ENCODE measurements around the gene MMEL1.

The MMEL1 gene

DNA sequence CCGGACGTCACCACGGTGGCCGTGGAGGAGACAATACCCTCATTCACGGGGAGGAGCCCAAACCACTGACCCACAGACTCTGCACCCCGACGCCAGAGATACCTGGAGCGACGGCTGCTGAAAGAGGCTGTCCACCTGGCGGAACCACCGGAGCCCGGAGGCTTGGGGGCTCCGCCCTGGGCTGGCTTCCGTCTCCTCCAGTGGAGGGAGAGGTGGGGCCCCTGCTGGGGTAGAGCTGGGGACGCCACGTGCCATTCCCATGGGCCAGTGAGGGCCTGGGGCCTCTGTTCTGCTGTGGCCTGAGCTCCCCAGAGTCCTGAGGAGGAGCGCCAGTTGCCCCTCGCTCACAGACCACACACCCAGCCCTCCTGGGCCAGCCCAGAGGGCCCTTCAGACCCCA is 69.6 kb downstream of the MMEL1 start:
- H3K9me3 Mint-ChIP-seq = no peaks in the 10 kb centered on the region
- DNase-seq (ENCODE audit: low spot score in 2 of 2) (no peak), ATAC-seq (replicated peaks; ENCODE audit: extremely low read depth, poor library complexity, severe bottlenecking) (no peak)
- H3K27ac Mint-ChIP-seq (ENCODE audit: low read depth) = no peak overlapping the region
- no peak overlapping the region for H3K4me3 Mint-ChIP-seq
- H3K27me3 Mint-ChIP-seq = no peaks in the 10 kb centered on the region
- H3K36me3 Mint-ChIP-seq (ENCODE audit: insufficient read depth) = peaks cover 9% of the 10 kb centered on the region
- H3K4me1 Mint-ChIP-seq = peaks cover 7% of the 10 kb centered on the region

DNA sequence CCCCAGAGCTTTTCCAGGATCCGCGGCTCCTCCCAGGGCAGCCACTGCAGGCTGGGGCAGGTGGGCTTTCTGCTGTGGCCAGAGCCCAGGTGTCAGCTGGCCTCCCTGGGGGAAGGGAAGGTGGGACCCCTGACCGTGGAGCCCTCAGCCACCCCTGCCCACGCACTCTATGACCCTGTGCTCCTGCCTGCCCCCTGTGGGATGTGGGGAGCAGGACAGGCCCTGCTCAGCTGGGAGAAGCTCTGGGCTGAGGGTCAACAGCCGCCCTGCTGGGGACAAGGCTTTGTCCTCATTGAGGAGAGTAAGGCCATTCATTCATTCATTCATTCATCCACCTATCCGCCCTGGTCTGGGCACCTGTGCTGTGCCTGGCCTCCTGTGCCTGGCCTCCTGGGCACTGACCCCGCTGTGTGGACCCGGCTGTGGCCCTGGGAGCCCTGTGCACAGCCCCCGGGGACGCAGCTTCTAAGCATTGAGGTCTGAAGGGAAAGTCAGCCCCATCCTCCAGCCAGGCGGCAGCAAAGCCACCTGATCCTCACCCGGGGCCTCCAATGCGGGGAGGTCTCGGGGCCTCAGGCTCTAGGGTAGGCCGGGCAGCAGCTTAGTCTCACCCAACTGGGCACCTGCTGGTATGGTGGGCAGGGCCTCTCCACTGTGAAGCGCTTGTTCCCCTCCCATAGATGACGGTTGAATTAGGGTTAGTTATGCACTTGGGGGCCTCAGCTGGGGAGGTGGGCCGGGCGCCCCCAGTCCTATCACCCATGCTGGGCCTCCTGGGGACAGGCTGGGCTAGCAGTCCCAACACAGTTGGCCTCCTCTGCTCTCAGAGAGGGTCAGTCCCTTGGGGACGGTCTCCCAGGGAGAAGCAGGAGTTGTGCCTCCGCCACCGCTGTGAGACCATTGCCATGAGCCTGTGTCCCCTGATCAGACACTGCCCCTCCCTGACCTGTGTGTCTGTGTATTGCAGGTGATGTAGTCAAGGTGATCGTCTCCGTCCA is 70.6 kb downstream of the MMEL1 start:
- ATAC-seq (replicated peaks; ENCODE audit: extremely low read depth, poor library complexity, severe bottlenecking) = no peak
- Mint-ChIP-seq H3K27ac (ENCODE audit: low read depth) (no peak overlapping the region), H3K9me3 (no peaks in the 10 kb centered on the region)

DNA sequence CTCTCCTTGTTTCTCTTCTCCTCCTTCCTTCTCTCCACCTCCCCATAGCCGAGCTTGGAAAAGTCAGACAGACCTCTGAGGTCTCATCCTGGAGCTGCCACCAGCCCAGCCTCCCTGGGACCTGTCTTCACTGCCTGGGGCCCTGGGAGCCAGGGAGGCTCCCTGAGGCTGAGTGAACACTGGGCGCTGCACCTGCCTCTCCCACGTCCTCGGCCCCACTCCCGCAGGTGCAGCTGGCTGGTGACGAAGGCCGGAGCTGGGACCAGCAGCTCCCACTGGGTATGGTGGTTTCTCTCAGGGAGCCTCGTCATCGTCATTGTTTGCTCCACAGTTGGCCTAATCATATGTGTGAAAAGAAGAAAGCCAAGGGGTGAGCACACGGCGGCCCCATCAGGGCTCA is 71.4 kb downstream of the MMEL1 start:
- H3K27ac Mint-ChIP-seq (ENCODE audit: low read depth) = peak overlapping the region; percentile 5
- no peak for DNase-seq (ENCODE audit: low spot score in 2 of 2)
- peaks cover 11% of the 10 kb centered on the region for H3K36me3 Mint-ChIP-seq (ENCODE audit: insufficient read depth)
- no peak for ATAC-seq (replicated peaks; ENCODE audit: extremely low read depth, poor library complexity, severe bottlenecking)
- no peaks in the 10 kb centered on the region for H3K27me3 Mint-ChIP-seq
- H3K9me3 Mint-ChIP-seq = no peaks in the 10 kb centered on the region
- H3K4me1 Mint-ChIP-seq = peaks cover 24% of the 10 kb centered on the region
- H3K4me3 Mint-ChIP-seq = no peak overlapping the region

More for the DNA sequence above, 70.6 kb downstream of the MMEL1 start:
- peaks cover 17% of the 10 kb centered on the region for H3K4me1 Mint-ChIP-seq
- no peak for DNase-seq (ENCODE audit: low spot score in 2 of 2)
- no peak overlapping the region for H3K4me3 Mint-ChIP-seq
- H3K36me3 Mint-ChIP-seq (ENCODE audit: insufficient read depth) = peaks cover 9% of the 10 kb centered on the region
- no peaks in the 10 kb centered on the region for H3K27me3 Mint-ChIP-seq

DNA sequence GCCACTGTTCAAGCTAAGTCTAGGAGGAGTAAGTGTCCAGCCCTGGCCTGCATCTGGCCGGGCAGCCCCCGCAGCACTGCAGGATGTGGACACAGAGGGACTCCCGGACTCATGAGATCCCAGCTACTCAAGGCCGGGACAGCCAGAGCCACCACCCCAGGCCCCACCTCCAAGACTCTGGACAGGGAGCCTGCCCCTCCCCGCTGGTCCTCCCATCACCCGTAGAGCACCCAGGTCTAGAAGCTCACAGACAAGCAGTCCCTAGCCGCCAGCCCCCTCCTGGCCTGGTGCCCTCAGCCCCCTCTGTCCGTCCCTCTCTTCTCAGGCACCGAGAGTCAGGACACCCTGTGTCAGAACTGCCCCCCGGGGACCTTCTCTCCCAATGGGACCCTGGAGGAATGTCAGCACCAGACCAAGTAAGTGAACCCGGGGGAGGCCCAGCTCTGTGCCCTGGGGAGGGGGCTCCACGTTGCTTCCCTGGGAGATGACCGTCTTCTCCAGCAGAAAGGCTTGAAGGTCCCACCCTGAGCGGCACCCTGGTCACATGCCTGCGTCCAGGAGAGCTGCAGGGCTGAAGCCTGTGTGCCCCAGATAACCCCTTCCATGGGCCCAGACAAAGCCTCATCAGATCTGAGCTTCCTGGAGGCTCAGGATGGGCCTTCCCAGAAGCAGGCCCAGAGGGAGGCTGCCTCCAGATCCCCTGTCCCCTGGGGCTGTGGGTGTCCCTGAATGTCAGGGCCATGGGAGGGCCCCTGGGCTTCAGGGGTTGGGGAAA is 72.3 kb downstream of the MMEL1 start:
- H3K4me1 Mint-ChIP-seq = peaks cover 34% of the 10 kb centered on the region
- no peaks in the 10 kb centered on the region for H3K9me3 Mint-ChIP-seq
- peak overlapping the region; percentile 19 for H3K27ac Mint-ChIP-seq (ENCODE audit: low read depth)
- no peaks in the 10 kb centered on the region for H3K27me3 Mint-ChIP-seq
- no peak overlapping the region for H3K4me3 Mint-ChIP-seq
- DNase-seq (ENCODE audit: low spot score in 2 of 2) = no peak
- ATAC-seq (replicated peaks; ENCODE audit: extremely low read depth, poor library complexity, severe bottlenecking) = no peak
- peaks cover 16% of the 10 kb centered on the region for H3K36me3 Mint-ChIP-seq (ENCODE audit: insufficient read depth)

DNA sequence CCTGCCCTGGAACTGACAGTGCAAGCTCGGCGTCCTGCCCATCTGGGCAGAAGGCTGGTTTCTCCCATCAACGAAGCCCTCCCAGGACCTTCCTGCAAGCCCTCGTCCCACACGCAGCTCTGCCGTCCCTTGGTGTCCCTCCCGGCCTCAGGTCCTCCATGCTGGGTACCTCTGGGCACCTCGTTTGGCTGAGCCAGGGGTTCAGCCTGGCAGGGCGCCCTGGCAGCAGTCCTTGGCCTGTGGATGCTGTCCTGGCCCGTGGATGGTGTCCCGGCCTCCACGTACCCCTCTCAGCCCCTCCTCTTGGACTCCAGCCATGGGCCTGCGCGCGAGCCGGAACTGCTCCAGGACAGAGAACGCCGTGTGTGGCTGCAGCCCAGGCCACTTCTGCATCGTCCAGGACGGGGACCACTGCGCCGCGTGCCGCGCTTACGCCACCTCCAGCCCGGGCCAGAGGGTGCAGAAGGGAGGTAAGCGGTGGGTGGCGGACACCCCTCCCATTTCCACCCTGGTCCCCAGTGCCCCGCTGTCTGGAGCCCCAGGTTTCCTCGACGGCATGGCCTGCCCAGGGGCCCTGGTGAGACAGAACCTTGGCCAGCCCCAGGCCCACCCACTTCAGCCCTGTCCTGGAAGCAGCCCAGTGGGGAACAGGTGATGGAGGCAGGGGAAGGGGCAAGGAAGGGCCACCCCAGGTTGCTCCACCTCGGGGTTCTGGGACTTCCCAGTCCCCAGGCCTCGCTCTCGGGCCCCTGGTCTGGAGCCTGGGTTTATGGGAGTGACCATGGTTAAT is 73.1 kb downstream of the MMEL1 start:
- peaks cover 41% of the 10 kb centered on the region for H3K4me1 Mint-ChIP-seq
- ATAC-seq (replicated peaks; ENCODE audit: extremely low read depth, poor library complexity, severe bottlenecking) = no peak
- peaks cover 16% of the 10 kb centered on the region for H3K36me3 Mint-ChIP-seq (ENCODE audit: insufficient read depth)

DNA sequence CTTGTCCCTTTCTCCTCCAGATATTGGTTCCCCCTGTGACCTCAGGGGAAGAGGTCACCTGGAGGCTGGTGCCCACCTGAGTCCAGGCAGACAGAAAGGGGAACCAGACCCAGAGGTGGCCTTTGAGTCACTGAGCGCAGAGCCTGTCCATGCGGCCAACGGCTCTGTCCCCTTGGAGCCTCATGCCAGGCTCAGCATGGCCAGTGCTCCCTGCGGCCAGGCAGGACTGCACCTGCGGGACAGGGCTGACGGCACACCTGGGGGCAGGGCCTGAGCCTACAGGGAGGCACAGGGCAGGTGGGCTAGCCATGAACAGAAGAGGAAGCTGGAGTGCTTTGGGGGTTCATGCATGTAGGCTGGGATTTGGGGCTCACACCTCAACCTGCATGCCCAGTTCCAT is 74.0 kb downstream of the MMEL1 start:
- ATAC-seq (replicated peaks; ENCODE audit: extremely low read depth, poor library complexity, severe bottlenecking) (no peak), DNase-seq (ENCODE audit: low spot score in 2 of 2) (no peak)
- H3K36me3 Mint-ChIP-seq (ENCODE audit: insufficient read depth) = peaks cover 16% of the 10 kb centered on the region
- no peaks in the 10 kb centered on the region for H3K9me3 Mint-ChIP-seq
- H3K4me1 Mint-ChIP-seq = peaks cover 49% of the 10 kb centered on the region
- H3K27me3 Mint-ChIP-seq = no peaks in the 10 kb centered on the region
- H3K4me3 Mint-ChIP-seq = peak overlapping the region; percentile 93
- peak overlapping the region; percentile 95 for H3K27ac Mint-ChIP-seq (ENCODE audit: low read depth)

More for the DNA sequence above, 73.1 kb downstream of the MMEL1 start:
- no peak for DNase-seq (ENCODE audit: low spot score in 2 of 2)
- no peaks in the 10 kb centered on the region for H3K9me3 Mint-ChIP-seq
- no peak overlapping the region for H3K27ac Mint-ChIP-seq (ENCODE audit: low read depth)
- H3K27me3 Mint-ChIP-seq = no peaks in the 10 kb centered on the region
- no peak overlapping the region for H3K4me3 Mint-ChIP-seq

DNA sequence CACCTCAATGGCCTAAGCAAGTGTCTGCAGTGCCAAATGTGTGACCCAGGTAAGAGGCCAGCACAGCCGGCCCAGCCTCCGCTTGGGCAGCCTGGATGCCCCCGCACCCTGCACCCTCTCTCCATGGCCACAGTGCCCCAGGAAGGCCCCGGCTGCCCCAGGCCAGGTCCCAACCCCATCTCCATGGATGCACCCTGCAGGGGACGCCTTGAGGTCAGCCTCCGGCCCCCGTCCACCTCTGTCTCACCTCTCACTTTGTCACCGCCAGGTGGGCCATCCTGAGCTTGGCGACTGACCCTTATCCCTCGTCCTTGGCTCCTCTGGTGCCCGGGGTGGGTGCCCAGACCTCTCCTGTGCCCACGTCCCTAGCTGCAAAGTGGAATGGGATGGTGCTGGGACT is 74.4 kb downstream of the MMEL1 start:
- Mint-ChIP-seq H3K4me3 (peak overlapping the region; percentile 93), H3K9me3 (no peaks in the 10 kb centered on the region), H3K36me3 (ENCODE audit: insufficient read depth) (peaks cover 18% of the 10 kb centered on the region), H3K27me3 (no peaks in the 10 kb centered on the region), H3K27ac (ENCODE audit: low read depth) (peak overlapping the region; percentile 95), H3K4me1 (peaks cover 50% of the 10 kb centered on the region)
- ATAC-seq (replicated peaks; ENCODE audit: extremely low read depth, poor library complexity, severe bottlenecking) (no peak), DNase-seq (ENCODE audit: low spot score in 2 of 2) (no peak)

DNA sequence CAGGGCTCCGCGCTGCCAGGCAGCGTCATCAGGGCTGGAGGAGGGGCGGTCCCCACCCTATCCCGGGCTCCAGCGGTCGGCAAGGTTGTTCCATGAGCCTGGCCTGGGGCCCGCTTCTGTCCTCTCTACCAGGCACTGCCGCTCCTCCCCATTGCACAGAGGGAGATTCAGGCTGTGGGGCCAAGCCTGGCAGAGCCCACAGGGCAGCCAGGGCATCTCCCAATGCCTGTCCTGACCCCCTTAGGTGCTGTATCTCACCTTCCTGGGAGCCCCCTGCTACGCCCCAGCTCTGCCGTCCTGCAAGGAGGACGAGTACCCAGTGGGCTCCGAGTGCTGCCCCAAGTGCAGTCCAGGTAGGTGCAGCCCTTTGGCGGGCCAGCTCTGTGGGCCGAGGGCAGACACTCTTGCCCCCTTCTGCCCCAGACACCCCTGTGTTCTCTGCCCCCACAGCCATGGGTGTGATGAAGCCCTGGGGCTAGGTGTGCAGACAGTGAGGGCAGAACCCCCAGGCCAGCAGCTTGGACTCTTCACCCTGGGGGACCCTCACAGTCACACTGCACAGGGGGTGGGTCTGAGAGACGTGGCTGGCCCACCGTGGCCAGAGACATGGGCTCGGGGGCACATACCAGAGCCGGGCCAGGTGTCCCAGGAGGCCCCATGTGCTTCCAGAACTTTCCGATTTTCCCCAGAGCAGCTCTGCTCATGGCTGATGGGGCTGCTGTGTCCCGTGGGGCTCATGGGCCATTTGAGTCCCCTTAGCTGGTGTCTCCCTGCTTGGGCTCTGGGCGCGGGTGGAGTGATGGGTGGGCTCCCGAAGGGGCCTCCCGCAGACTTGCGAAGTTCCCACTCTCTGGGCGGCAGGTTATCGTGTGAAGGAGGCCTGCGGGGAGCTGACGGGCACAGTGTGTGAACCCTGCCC is 75.1 kb downstream of the MMEL1 start:
- H3K27me3 Mint-ChIP-seq = no peaks in the 10 kb centered on the region
- H3K36me3 Mint-ChIP-seq (ENCODE audit: insufficient read depth) = peaks cover 18% of the 10 kb centered on the region
- H3K27ac Mint-ChIP-seq (ENCODE audit: low read depth) = peak overlapping the region; percentile 95
- peak overlapping the region; percentile 93 for H3K4me3 Mint-ChIP-seq
- H3K9me3 Mint-ChIP-seq = no peaks in the 10 kb centered on the region
- peaks cover 50% of the 10 kb centered on the region for H3K4me1 Mint-ChIP-seq
- ATAC-seq (replicated peaks; ENCODE audit: extremely low read depth, poor library complexity, severe bottlenecking) (no peak), DNase-seq (ENCODE audit: low spot score in 2 of 2) (no peak)

DNA sequence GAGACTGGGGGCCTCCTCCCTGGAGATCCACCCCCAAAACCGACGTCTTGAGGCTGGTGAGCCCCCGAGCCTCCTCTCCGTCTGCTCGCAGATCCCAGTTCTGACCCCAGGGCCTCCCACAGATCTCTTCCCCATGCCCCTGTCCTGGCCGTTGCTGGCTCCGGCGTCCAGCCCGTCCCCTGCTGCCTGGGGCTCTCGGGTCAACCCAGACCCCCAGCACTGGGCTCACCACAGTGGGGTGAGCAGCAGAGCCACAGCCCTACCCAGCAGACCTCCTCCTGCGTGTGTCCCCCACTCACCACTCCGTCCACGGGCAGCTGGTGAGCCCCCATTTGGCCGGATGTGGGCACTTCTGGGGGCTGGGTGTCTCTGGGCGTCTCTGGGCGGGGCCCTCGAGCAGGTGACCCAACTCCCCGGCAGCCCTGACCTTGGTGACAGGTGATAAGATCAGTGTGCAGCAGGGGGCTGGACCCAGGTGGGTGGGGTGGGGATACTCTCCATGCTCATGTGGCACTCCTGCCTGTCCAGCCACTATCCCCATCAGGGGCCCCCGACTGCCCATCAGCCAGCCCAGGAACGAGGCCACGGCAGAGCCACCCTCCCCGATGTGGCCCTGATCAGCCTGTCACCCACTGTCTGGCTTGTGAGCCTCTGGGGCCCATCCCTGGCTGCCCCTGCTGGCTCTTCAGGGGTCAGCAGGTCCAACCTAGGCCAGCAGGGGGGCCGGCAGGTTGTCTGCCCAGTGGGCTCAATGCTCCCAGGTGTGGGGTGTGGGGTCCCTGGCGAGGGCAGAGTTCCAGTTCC is 75.9 kb downstream of the MMEL1 start:
- Mint-ChIP-seq H3K27me3 (no peaks in the 10 kb centered on the region), H3K4me3 (peak overlapping the region; percentile 93), H3K4me1 (peaks cover 50% of the 10 kb centered on the region), H3K27ac (ENCODE audit: low read depth) (peak overlapping the region; percentile 95), H3K36me3 (ENCODE audit: insufficient read depth) (peaks cover 18% of the 10 kb centered on the region), H3K9me3 (no peaks in the 10 kb centered on the region)
- DNase-seq (ENCODE audit: low spot score in 2 of 2) (no peak), ATAC-seq (replicated peaks; ENCODE audit: extremely low read depth, poor library complexity, severe bottlenecking) (peak; percentile 1)

DNA sequence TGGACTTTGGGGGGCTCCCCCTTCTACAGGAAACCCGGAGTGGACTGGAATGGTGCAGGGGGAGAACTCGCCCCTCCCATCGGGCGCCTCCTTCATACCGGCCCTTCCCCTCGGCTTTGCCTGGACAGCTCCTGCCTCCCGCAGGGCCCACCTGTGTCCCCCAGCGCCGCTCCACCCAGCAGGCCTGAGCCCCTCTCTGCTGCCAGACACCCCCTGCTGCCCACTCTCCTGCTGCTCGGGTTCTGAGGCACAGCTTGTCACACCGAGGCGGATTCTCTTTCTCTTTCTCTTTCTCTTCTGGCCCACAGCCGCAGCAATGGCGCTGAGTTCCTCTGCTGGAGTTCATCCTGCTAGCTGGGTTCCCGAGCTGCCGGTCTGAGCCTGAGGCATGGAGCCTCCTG is 76.5 kb downstream of the MMEL1 start, which contains the start of gene TNFRSF14:
Gene TNFRSF14 (plus strand): TSS at position 95 of the 401 bp plus-strand sequence. CDS start 294 bp downstream, at position 389.
- no peaks in the 10 kb centered on the region for H3K27me3 Mint-ChIP-seq
- no peaks in the 10 kb centered on the region for H3K9me3 Mint-ChIP-seq
- H3K27ac Mint-ChIP-seq (ENCODE audit: low read depth) = peak within 1 kb of the TSS; percentile 95
- H3K4me1 Mint-ChIP-seq = peaks cover 50% of the 10 kb centered on the region
- DNase-seq (ENCODE audit: low spot score in 2 of 2) (peak; percentile 60), ATAC-seq (replicated peaks; ENCODE audit: extremely low read depth, poor library complexity, severe bottlenecking) (peak; percentile 86)
- peaks cover 17% of the 10 kb centered on the region for H3K36me3 Mint-ChIP-seq (ENCODE audit: insufficient read depth)
- H3K4me3 Mint-ChIP-seq = peak within 1 kb of the TSS; percentile 93
